ENCODE data around the gene MTAP. TPM values are rescaled to one million over a fixed set of nuclear protein-coding genes. Genes with fewer than 3 reads are reported as not detected.
A peak's percentile ranks its signal among the peaks of the same experiment; 100 is the strongest.

Gene MTAP
- total RNA-seq, 4 donors from 2014 or later: 20.4 to 50.2 (median 30.4) TPM

GRCh38 chr9:21974343-21974721 lies 171.9 kb downstream of the MTAP start:
- H3K4me3 ChIP-seq: peak overlapping the region in 3 of 4 donors; percentile 17 to 42 (median 29)
- H3K4me1 ChIP-seq: peaks cover 0 to 33% (median 14%) of the 10 kb centered on the region in 4 donors
- DNase-seq (ENCODE audit: low spot score in 2 of 2): no peak
- peaks cover 6 to 100% of the 10 kb centered on the region in 2 donors for H3K27me3 ChIP-seq
- no peak overlapping the region for H3K27ac ChIP-seq
- H3K36me3 ChIP-seq: no peaks in the 10 kb centered on the region
- 4 to 5% methylated on average over 21 of the region's 21 CpGs for WGBS, 2 donors
- TF ChIP-seq EP300 (IDR thresholded peaks at IDR 0.05): no peak
- no peak for TF ChIP-seq CTCF (IDR thresholded peaks at IDR 0.05)
- TF ChIP-seq POLR2A (IDR thresholded peaks at IDR 0.05): no peak
- H3K9me3 ChIP-seq: no peaks in the 10 kb centered on the region

- no peaks in the 10 kb centered on the region for H3K9me3 ChIP-seq
- peak overlapping the region in 3 of 4 donors; percentile 17 to 42 (median 29) for H3K4me3 ChIP-seq
- peaks cover 6 to 100% of the 10 kb centered on the region in 2 donors for H3K27me3 ChIP-seq
- H3K27ac ChIP-seq: no peak overlapping the region
- WGBS, 2 donors: 1% methylated on average over 48 to 50 of the region's 51 CpGs
- no peaks in the 10 kb centered on the region for H3K36me3 ChIP-seq
- H3K4me1 ChIP-seq: peaks cover 0 to 33% (median 14%) of the 10 kb centered on the region in 4 donors
- no peak for DNase-seq (ENCODE audit: low spot score in 2 of 2)
- TF ChIP-seq CTCF (IDR thresholded peaks at IDR 0.05): no peak
- TF ChIP-seq POLR2A (IDR thresholded peaks at IDR 0.05): no peak
- no peak for TF ChIP-seq EP300 (IDR thresholded peaks at IDR 0.05)
Observed at GRCh38 chr9:21974722-21975409, 172.4 kb downstream of the MTAP start.

- no peaks in the 10 kb centered on the region for H3K9me3 ChIP-seq
- WGBS, 2 donors: 25 to 28% methylated on average over 19 of the region's 19 CpGs
Observed at GRCh38 chr9:21976334-21976875, 174.0 kb downstream of the MTAP start.

GRCh38 chr9:21982391-21982790 lies 180.0 kb downstream of the MTAP start:
- no peak for DNase-seq (ENCODE audit: low spot score in 2 of 2)
- no peak overlapping the region for H3K4me3 ChIP-seq
- no peaks in the 10 kb centered on the region for H3K4me1 ChIP-seq
- TF ChIP-seq CTCF (IDR thresholded peaks at IDR 0.05) (no peak), EP300 (IDR thresholded peaks at IDR 0.05) (no peak), POLR2A (IDR thresholded peaks at IDR 0.05) (no peak)
- no peaks in the 10 kb centered on the region for H3K36me3 ChIP-seq
- 68 to 77% methylated on average over 1 of the region's 1 CpG for WGBS, 2 donors
- H3K9me3 ChIP-seq: no peaks in the 10 kb centered on the region
- H3K27ac ChIP-seq: no peak overlapping the region
- H3K27me3 ChIP-seq: peaks cover 0 to 85% of the 10 kb centered on the region in 2 donors

More at GRCh38 chr9:21976334-21976875, 174.0 kb downstream of the MTAP start:
- Histone ChIP-seq H3K4me3 (no peak overlapping the region), H3K27ac (no peak overlapping the region), H3K27me3 (peaks cover 6 to 96% of the 10 kb centered on the region in 2 donors), H3K4me1 (peaks cover 0 to 24% (median 12%) of the 10 kb centered on the region in 4 donors), H3K36me3 (no peaks in the 10 kb centered on the region)
- TF ChIP-seq CTCF (IDR thresholded peaks at IDR 0.05): no peak
- TF ChIP-seq EP300 (IDR thresholded peaks at IDR 0.05): no peak
- no peak for TF ChIP-seq POLR2A (IDR thresholded peaks at IDR 0.05)
- no peak for DNase-seq (ENCODE audit: low spot score in 2 of 2)

- Histone ChIP-seq H3K27ac (no peak overlapping the region), H3K4me1 (no peaks in the 10 kb centered on the region), H3K36me3 (no peaks in the 10 kb centered on the region), H3K27me3 (peaks cover 0 to 85% of the 10 kb centered on the region in 2 donors), H3K9me3 (no peaks in the 10 kb centered on the region), H3K4me3 (no peak overlapping the region)
- TF ChIP-seq POLR2A (IDR thresholded peaks at IDR 0.05) (no peak), EP300 (IDR thresholded peaks at IDR 0.05) (no peak), CTCF (IDR thresholded peaks at IDR 0.05) (no peak)
- no peak for DNase-seq (ENCODE audit: low spot score in 2 of 2)
- 60 to 77% methylated on average over 1 of the region's 1 CpG for WGBS, 2 donors
Observed at GRCh38 chr9:21982861-21983560, 180.6 kb downstream of the MTAP start.
